HepG2 (cell line): ENCODE measurements around the gene LAMTOR2. TPM values are rescaled to one million over a fixed set of nuclear protein-coding genes. Genes with fewer than 3 reads are reported as not detected.

Source experiments
- ATAC-seq: fragments of 200-7000 bp; cut with Tn5 transposase; 3 replicates; pipeline ENCODE4 v1.9.1; 2020; ENCODE audit warnings: mild to moderate bottlenecking, moderate library complexity
- BruUV-seq: library from RNA; stranded (reverse); fragments of 400-500 nt; replicated peaks from 2 replicates; lab custom pipeline; 2021; lab: Mats Ljungman, UMichigan
- CTCF ChIA-PET: fragments of 300-600 bp; formaldehyde crosslinking; extraction: SDS; loops from one replicate; lab custom pipeline; 2021; ENCODE audit warnings: low total read pairs, inconsistent platforms, low intra/inter-chr PET ratio; lab: Yijun Ruan, JAX
- POLR2A ChIA-PET: fragments of 350-600 bp; sonication (Branson Sonifier 250); formaldehyde crosslinking; loops from one replicate; lab custom pipeline; 2020; ENCODE audit warnings: antibody characterized with exemption, inconsistent platforms; lab: Yijun Ruan, JAX
- DNase-seq: peaks from one replicate; pipeline ENCODE4 v3.0.0-alpha.2; 2015; ENCODE audit warnings: low spot score
- FAIRE-seq: peaks from 3 replicates; lab custom pipeline; 2011; peaks lifted over from hg19 to GRCh38; lab: Jason Lieb, UNC
- H2AFZ ChIP-seq: one replicate; pipeline ENCODE4 v1.6.1; 2011; ENCODE audit warnings: low read length, inconsistent platforms
- H3K27ac ChIP-seq: fragments of 300-600 bp; 3 replicates; pipeline ENCODE4 v1.8.0; 2011; ENCODE audit warnings: mixed run types, mild to moderate bottlenecking, mixed read lengths, low read length, inconsistent platforms; ENCODE audit not compliant: insufficient read depth; ENCODE audit errors: extremely low read length
- H3K27me3 ChIP-seq, 2 experiments: fragments of 200-600 bp in 1 of 2; 2 replicates in 1 of 2; 3 replicates in 1 of 2; pipeline versions ENCODE4 v1.6.0 to v1.8.0; 2011; ENCODE audit warnings: low read length in 2 of 2, mild to moderate bottlenecking in 2 of 2, moderate library complexity in 2 of 2, inconsistent platforms in 1 of 2; ENCODE audit not compliant: insufficient read depth in 2 of 2, control insufficient read depth in 1 of 2
- H3K36me3 ChIP-seq, 2 experiments: fragments of 200-600 bp in 1 of 2; replicated peaks in 1 of 2; 2 replicates in 1 of 2; 3 replicates in 1 of 2; pipeline versions ENCODE4 v1.5.1 to v1.8.0; 2011; ENCODE audit warnings: low read length in 2 of 2, inconsistent platforms in 1 of 2; ENCODE audit not compliant: insufficient read depth in 2 of 2, control insufficient read depth in 1 of 2
- H3K4me1 ChIP-seq: 2 replicates; pipeline ENCODE4 v1.5.1; 2012; ENCODE audit warnings: low read length, inconsistent platforms; ENCODE audit not compliant: insufficient read depth
- H3K4me2 ChIP-seq: 2 replicates; pipeline ENCODE4 v1.6.0; 2011; ENCODE audit warnings: low read depth, low read length, inconsistent platforms
- H3K4me3 ChIP-seq, 3 experiments: fragments of 200-600 bp in 1 of 3; sonication (generic), shearing (Covaris generic) in 1 of 3; replicated peaks in 1 of 3; 2 replicates each; pipeline ENCODE4 v1.5.1; 2011 to 2016; ENCODE audit warnings: low read length in 3 of 3, inconsistent platforms in 2 of 3, low read depth in 2 of 3, mild to moderate bottlenecking in 2 of 3, control low read depth in 1 of 3, mixed read lengths in 1 of 3; ENCODE audit not compliant: insufficient read depth in 1 of 3
- H3K79me2 ChIP-seq: one replicate; pipeline ENCODE4 v1.6.1; 2011; ENCODE audit warnings: low read length, inconsistent platforms; ENCODE audit not compliant: insufficient read depth
- H3K9ac ChIP-seq: 2 replicates; pipeline ENCODE4 v1.6.0; 2011; ENCODE audit warnings: mild to moderate bottlenecking, low read depth, low read length, inconsistent platforms; ENCODE audit not compliant: insufficient read depth
- H3K9me3 ChIP-seq: 2 replicates; pipeline ENCODE4 v1.5.1; 2012; ENCODE audit warnings: mild to moderate bottlenecking, low read length
- H4K20me1 ChIP-seq: 2 replicates; pipeline ENCODE4 v1.6.0; 2011; ENCODE audit warnings: inconsistent platforms, mild to moderate bottlenecking, low read length, moderate library complexity; ENCODE audit not compliant: insufficient read depth
- ARID5B ChIP-seq: IDR thresholded peaks from 2 replicates; pipeline ENCODE4 v1.4.0; 2020; ENCODE audit warnings: mild to moderate bottlenecking, missing genetic modification reagents
- GABPB1 ChIP-seq: IDR thresholded peaks from 2 replicates; pipeline ENCODE4 v1.6.1; 2016; ENCODE audit warnings: mild to moderate bottlenecking, missing genetic modification reagents, moderate library complexity, missing compliant biosample characterization
- JUND ChIP-seq: sonication (generic); formaldehyde crosslinking; IDR thresholded peaks from 2 replicates; pipeline ENCODE4 v1.8.0; 2022; ENCODE audit warnings: mild to moderate bottlenecking, missing genetic modification reagents
- KMT2B ChIP-seq: IDR thresholded peaks from 2 replicates; pipeline ENCODE4 v1.6.1; 2016; ENCODE audit warnings: missing genetic modification reagents, missing compliant biosample characterization
- MTERF4 ChIP-seq: sonication (generic); formaldehyde crosslinking; IDR thresholded peaks from 2 replicates; pipeline ENCODE4 v1.8.0; 2023; ENCODE audit warnings: mild to moderate bottlenecking, missing genetic modification reagents
- NR2F6 ChIP-seq, 2 experiments: IDR thresholded peaks; 2 replicates each; pipeline ENCODE4 v1.6.1; 2016; ENCODE audit warnings: antibody characterized with exemption in 1 of 2, mild to moderate bottlenecking in 1 of 2
- PAX8 ChIP-seq: sonication (generic); formaldehyde crosslinking; IDR thresholded peaks from 2 replicates; pipeline ENCODE4 v1.8.0; 2022; ENCODE audit warnings: mild to moderate bottlenecking, missing genetic modification reagents, borderline replicate concordance
- SPEN ChIP-seq: sonication (generic); formaldehyde crosslinking; IDR thresholded peaks from 2 replicates; pipeline ENCODE4 v1.5.1; 2020; ENCODE audit warnings: low read depth, mild to moderate bottlenecking, missing genetic modification reagents
- STAG1 ChIP-seq: sonication (generic); formaldehyde crosslinking; IDR thresholded peaks from 2 replicates; pipeline ENCODE4 v1.4.0; 2020; ENCODE audit warnings: missing genetic modification reagents
- ZFY ChIP-seq: sonication (generic); formaldehyde crosslinking; IDR thresholded peaks from 2 replicates; pipeline ENCODE4 v1.4.0; 2020; ENCODE audit warnings: missing genetic modification reagents
- ZNF17 ChIP-seq: sonication (generic); formaldehyde crosslinking; IDR thresholded peaks from 2 replicates; pipeline ENCODE4 v1.5.0; 2020; ENCODE audit warnings: mild to moderate bottlenecking, missing genetic modification reagents
- ZNF251 ChIP-seq: sonication (generic); formaldehyde crosslinking; IDR thresholded peaks from 2 replicates; pipeline ENCODE4 v1.9.0; 2021; ENCODE audit warnings: mild to moderate bottlenecking, missing genetic modification reagents
- ZNF264 ChIP-seq: sonication (generic); formaldehyde crosslinking; IDR thresholded peaks from 2 replicates; pipeline ENCODE4 v1.4.0; 2020; ENCODE audit warnings: missing genetic modification reagents
- ZNF30 ChIP-seq: sonication (generic); formaldehyde crosslinking; IDR thresholded peaks from 2 replicates; pipeline ENCODE4 v1.5.0; 2020; ENCODE audit warnings: mild to moderate bottlenecking, missing genetic modification reagents
- ZNF605 ChIP-seq: sonication (generic); formaldehyde crosslinking; IDR thresholded peaks from 2 replicates; pipeline ENCODE4 v1.8.0; 2022; ENCODE audit warnings: mild to moderate bottlenecking, missing genetic modification reagents
- ZNF687 ChIP-seq: sonication (generic); formaldehyde crosslinking; IDR thresholded peaks from 2 replicates; pipeline ENCODE4 v1.5.1; 2020; ENCODE audit warnings: mild to moderate bottlenecking, missing genetic modification reagents, moderate library complexity
- ZSCAN31 ChIP-seq: sonication (generic); formaldehyde crosslinking; IDR thresholded peaks from 2 replicates; pipeline ENCODE4 v1.5.0; 2020; ENCODE audit warnings: low read depth, mild to moderate bottlenecking, missing genetic modification reagents
- WGBS: methylation state at CpG from one replicate; pipeline ENCODE4 v1.1.6; 2017; ENCODE audit warnings: low lambda C conversion rate; 5-methylcytosine and 5-hydroxymethylcytosine counted together
- in situ Hi-C: cut with HindIII; loops from 2 replicates; pipeline ENCODE4 v1.10.0; 2017; ENCODE audit warnings: low pct_unique_long_range_greater_than_20kb; ENCODE audit not compliant: extremely low pct_ligation_motif_present
- intact Hi-C: fragments of 100-400 bp; cut with micrococcal nuclease; formaldehyde crosslinking; loops from one replicate; pipeline ENCODE4 v1.10.0; 2022; ENCODE audit not compliant: unreplicated experiment
- polyA plus RNA-seq, 8 experiments: library from polyadenylated mRNA; depleted of rRNA in 3 of 8; stranded (reverse) in 7 of 8; unstranded in 1 of 8; fragments of >200 nt; fragmentation: Illumina TruSeq in 4 of 8; extraction: Trizol in 4 of 8; gene quantifications; 2 replicates each; pipeline versions ENCODE4 v1.2.1 to v1.2.3, GENCODE V29; 2011 to 2016; ENCODE audit warnings: low read depth in 4 of 8, missing spikeins in 1 of 8, mixed read lengths in 1 of 8; ENCODE audit not compliant: insufficient read depth in 1 of 8
- total RNA-seq, 5 experiments: library from RNA; depleted of rRNA; stranded (reverse); fragments of >200 nt; fragmentation: Illumina TruSeq; extraction: Trizol; gene quantifications; 2 replicates each; pipeline ENCODE4 v1.2.3, GENCODE V29; 2016; ENCODE audit warnings: low read depth in 1 of 5

The LAMTOR2 gene
- total and polyA plus RNA-seq, 2 of the 13 experiments (the other 11 are each of a cell fraction or from before 2014, with no cell fraction given): 36.5 to 66.4 TPM

- TF ChIP-seq ZFY (CRISPR knock-in tag) (no peak), ARID5B (0 out of 2 replicates have a peak, but pooled peaks have one; percentile 9), JUND (no peak), ZSCAN31 (CRISPR knock-in tag) (no peak), STAG1 (peak; percentile 68), ZNF605 (no peak), MTERF4 (0 out of 2 replicates have a peak, but pooled peaks have one; percentile 36), NR2F6 (IDR thresholded peaks at IDR 0.05) (no peak), NR2F6 (CRISPR knock-in tag; IDR thresholded peaks at IDR 0.05) (peak; percentile 17; the same call in 1 of the 2 replicates)
Measured at GRCh38 chr1:156025876-156026275, 28.7 kb upstream of the LAMTOR2 start (continued).

GRCh38 chr1:156026588-156026987 is 28.0 kb upstream of the LAMTOR2 start:
- H4K20me1 ChIP-seq: no peaks in the 10 kb centered on the region
- no peaks in the 10 kb centered on the region for H3K36me3 ChIP-seq
- BruUV-seq: no TSS peak
- no peaks in the 10 kb centered on the region for H3K27me3 ChIP-seq
- intact Hi-C loops (no loop called here), in situ Hi-C loops (no loop called here)
- 68% methylated on average over 4 of the region's 4 CpGs for WGBS
- no peak overlapping the region for H3K4me3 ChIP-seq
- no peak overlapping the region for H2AFZ ChIP-seq
- H3K79me2 ChIP-seq: no peaks in the 10 kb centered on the region
- H3K4me1 ChIP-seq: peaks cover 25% of the 10 kb centered on the region
- H3K9ac ChIP-seq: no peak overlapping the region
- ChIA-PET CTCF (interaction anchor here (1.7 kb wide), 1 partner anchor 40 kb away, joined by 11 read pairs; no protein-coding TSS in a partner anchor), POLR2A (no interaction called here)
- H3K27ac ChIP-seq: no peak overlapping the region
- H3K4me2 ChIP-seq: no peak overlapping the region
- FAIRE-seq: no peak
- H3K9me3 ChIP-seq: no peaks in the 10 kb centered on the region
- ATAC-seq: no peak
- no peak for DNase-seq
- TF ChIP-seq PAX8 (CRISPR knock-in tag): no peak
- TF ChIP-seq ZNF264 (CRISPR knock-in tag): no peak
- no peak for TF ChIP-seq ZNF30
- TF ChIP-seq ZNF17 (CRISPR knock-in tag): no peak
- no peak for TF ChIP-seq GABPB1 (CRISPR knock-in tag)
- no peak for TF ChIP-seq ZNF251 (CRISPR knock-in tag)
- TF ChIP-seq KMT2B: no peak
- TF ChIP-seq SPEN (CRISPR knock-in tag): no peak
- TF ChIP-seq ZNF687 (CRISPR knock-in tag): no peak
